Activated CD8-positive, alpha-beta memory T cell treated with anti-CD3 and anti-CD28 coated beads for 48 hours (primary cell): Measurements from ENCODE around the gene RORB.
"Not testable (repeated sequence)": the region's sequence is repeated elsewhere in the genome, so short reads cannot be mapped to it uniquely, and the experiment has no call there.

ENCODE experiments used
- DNase-seq, 3 experiments: peaks; one replicate each; pipeline ENCODE4 v3.0.0-alpha.2; 2020; ENCODE audit warnings: low read depth in 2 of 3, low spot score in 2 of 3

The RORB gene

DNA sequence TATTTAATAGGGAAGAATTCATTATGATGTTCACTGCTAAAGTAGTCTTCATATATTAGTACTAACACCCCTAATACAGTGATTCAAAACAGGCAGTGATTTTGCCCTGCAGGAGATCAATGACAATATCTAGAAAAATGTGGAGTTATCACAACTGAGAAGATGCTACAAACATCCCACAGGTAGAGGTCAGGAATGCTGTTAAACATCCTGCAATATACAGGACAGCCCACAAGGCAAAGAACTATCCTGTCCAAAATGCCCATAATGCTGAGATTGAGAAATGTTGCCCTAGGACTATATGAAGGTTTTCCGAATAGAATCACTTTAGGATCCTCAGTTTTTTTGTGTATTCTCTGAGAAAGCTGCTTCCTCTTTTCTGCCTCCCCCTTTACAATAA, 15.3 kb downstream of the RORB start:
- no peak for DNase-seq

DNA sequence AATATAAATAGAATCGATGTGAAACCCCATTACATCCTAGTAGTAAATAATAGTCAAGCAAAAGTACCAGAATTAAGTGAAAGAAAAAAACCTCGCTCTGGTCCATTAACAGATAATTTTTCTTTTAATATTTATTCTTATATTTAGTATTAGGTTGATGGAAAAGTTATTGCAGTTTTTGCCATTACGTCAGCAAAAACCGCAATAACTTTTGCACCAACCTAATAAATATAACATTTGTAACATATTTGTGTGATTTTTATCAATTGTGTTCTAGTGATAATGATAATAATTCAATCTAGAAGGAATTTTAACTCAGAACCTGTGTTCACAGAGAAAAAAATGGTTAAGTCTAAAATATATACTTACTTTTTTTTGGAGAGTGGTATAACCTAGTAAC, 16.1 kb downstream of the RORB start:
- no peak for DNase-seq

DNA sequence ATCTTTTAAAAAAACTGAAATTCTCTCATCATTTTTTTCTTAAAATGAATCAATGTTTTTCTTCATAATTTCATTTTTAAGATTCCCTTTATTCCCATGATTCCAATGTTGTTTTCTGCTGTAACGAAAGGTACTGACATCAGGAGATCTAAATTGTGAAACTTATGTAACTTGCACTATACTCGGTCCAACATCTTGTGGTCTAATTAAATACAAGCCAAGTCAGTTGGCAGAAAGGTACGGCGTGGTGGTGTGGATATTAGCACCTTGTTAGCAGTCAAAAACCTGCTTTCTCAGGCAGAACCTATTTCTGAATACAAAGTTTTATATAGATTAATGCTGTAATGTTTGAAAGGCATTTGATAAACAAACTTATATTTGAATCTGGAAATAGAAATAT, 20.1 kb downstream of the RORB start:
- DNase-seq = no peak

DNA sequence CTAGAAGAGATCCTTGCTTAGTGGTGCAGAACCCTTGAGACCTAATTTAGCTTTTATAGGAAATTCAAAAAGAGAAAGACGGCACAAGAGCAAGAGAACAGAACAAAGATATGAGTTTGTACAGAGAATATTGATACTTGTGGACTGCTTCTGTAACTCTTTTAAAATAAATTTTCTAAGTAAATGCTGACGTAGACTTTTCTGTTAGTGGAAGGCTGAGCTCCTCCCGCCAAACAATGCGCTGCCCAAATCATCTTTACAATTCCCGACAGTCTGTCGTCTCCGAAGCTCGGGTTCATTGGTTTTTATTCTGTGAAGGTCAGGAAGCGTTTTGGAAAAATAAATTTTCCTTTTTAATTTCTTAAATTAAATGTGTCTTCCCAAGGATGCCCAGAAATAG, 22.3 kb downstream of the RORB start:
- DNase-seq = no peak

DNA sequence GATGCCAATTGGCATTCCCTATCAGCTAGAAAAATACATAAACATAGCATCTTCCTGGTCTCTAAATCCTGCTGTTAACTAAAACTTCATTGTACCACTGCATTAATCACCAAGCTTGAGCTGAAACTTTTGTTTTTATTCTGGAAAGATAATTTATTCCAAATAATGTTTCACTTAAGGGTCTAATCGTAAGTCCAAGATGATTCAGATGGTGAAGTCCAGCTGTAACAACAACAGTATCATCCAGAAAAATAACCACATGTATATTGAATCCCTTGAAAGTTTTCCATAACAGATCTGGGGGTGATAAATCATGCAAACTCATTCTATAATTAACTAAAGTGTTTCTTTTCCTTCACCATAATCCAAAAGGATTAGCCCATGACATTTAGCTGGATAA, 23.9 kb downstream of the RORB start:
- DNase-seq = no peak

DNA sequence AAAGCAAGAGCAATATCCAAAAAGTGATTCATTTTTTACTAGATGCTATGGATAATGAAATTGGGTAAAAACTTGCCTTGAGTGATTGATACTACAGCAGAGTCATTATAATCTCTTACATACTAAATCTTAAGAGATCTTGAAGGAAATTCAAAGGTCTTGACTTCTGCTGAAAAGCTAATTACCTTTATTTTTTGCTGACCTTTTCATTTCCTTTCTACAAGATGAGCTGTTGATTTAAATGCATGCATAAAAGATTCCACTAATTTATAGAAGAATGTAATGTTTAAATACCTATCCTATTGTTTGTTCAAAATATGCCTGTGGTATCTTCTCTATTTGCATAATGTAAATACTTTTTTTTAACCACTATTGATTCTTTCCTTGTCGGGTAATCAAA, 27.2 kb downstream of the RORB start:
- no peak for DNase-seq

DNA sequence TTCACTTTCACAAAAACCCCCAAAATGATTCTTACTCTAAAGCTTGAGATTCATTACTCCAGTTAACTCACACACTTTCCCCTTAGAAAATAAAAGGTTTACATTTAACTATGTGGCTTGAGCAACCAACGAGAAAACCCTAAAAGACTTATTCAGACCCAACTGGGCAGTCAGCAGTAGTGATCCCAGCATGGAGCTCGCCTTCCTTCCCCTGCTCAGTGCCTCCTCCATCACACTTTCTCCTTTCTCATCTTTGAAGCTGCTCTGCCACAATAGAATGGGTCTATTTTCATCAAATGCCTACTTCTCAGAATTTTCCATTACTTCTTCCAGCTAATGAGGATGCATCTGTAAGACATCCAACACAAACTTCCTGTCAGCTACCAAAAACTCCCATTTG, 29.1 kb downstream of the RORB start:
- no peak for DNase-seq

DNA sequence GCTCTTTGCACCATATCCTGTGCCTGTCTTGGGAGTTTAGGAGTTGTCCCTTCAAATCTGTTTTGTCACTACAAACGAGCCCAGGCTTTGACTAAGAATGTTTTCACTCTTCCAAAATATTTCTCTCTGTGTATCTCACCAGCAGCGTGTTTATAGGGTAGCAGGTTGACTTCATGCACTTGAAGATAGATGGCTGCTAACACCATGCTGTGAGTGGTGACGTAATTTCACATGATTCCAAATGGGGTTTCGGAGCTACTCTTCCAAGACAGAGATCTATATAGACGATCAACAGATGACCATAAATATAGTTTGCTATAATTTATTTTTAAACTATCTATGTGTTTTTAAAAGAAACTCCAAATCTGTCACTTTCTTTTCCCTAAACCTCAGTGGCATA, 30.6 kb downstream of the RORB start:
- no peak for DNase-seq

DNA sequence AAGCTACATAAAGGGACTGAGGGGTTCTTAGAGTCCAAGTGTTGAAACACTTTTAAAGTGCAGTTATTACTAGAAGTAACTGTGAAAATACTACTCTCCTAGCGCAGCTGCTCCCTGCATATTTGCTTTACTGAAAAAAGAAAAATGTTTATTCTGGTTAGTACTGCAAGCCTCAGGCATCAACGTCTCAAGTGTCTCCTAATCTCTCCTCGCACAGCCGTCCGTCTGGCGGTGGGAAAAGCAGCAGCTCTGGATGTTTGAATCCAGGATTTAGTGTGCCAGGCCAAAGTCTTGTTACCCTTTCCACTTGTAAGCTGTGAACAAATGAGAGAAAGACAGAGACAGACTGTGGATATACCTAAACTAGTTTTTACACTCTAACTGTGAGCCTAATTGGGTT, 31.1 kb downstream of the RORB start:
- no peak for DNase-seq

DNA sequence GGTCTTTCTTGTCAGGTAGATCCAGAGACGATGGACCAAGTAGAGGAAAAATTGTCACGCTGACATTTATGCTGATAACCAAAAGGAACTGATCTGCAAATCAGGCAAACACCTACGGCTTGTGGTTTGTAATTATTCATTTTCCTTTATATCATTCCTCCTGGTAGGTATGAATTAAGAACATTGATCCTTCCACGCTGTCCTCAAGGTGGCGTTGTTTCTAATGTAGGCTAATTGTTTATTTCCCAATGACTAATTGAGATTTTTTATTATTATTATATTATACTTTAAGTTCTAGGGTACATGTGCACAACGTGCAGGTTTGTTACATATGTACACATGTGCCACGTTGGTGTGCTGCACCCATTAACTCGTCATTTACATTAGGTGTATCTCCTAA, 33.3 kb downstream of the RORB start:
- not testable (repeated sequence) for DNase-seq

DNA sequence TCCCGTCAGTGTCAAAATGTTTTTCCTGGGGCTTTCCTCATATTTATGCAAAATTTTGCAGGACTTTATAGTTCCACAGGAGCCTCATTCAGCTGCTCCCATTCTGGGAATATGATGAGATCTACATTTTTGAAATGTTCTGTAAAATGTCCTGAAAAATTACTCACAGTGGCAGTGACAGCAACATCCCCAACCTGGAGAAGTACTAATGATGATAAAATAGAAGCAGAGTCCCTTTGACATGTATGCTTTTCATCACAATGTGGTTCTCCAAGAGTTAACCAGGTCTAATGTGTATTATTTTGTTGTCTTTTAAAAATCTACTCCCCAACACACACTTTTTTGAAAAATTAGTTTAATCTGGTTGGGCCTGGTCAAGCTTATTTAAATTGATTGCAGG, 36.1 kb downstream of the RORB start:
- DNase-seq = no peak

DNA sequence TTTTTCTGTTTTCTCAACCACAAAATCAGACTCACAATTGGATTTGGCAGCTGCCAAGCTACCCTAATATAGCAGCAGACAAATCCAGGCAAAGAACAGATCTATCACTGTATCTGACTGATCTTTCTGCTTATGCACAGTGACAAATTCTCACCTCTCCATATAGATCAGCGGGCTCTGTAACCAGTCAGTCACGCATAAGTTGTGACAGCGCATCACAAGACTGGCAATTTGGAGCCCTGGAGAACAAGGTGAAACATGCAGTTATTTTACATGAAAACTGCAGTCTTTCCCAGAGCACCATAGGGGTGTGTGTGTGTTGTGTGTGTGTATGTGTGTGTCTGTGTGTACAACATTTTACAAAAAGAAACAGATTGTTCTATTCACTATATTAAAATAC, 37.7 kb downstream of the RORB start:
- DNase-seq = no peak

DNA sequence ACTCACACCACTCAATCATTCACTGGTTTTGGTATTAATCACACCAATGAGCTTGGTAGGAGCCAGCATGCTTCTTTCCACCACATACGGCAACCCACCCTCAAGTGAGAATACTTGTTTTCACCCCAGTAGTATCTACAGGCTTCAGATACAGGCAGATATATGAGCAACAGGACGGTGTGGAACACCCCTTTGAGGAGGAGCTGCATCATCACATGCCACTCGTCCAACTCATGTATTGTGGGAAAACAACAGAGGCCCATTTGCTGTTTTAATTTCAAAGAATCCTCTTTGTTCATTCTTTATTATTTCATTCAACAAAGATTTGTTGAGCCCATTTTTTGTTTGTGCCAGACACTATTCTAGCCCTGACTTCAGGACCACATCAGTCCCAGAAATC, 46.0 kb downstream of the RORB start:
- DNase-seq = no peak

DNA sequence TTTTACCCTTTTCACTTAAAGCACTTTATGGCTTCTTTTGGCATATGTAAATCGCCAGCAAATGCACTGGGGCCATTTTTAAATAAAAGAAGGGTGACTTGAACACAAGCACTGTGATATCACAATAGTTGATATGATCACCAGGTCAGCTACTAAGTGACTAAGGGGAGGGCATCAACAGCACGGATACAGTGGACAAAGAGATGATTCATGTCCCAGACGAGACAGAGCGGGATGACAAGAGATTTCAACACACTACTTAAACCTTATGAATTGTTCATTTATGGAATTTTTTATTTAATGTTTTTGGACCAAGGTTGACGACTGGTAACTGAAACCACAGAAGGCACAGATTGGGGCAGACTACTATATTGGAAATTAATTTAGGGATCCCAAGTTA, 54.1 kb downstream of the RORB start:
- DNase-seq = no peak

DNA sequence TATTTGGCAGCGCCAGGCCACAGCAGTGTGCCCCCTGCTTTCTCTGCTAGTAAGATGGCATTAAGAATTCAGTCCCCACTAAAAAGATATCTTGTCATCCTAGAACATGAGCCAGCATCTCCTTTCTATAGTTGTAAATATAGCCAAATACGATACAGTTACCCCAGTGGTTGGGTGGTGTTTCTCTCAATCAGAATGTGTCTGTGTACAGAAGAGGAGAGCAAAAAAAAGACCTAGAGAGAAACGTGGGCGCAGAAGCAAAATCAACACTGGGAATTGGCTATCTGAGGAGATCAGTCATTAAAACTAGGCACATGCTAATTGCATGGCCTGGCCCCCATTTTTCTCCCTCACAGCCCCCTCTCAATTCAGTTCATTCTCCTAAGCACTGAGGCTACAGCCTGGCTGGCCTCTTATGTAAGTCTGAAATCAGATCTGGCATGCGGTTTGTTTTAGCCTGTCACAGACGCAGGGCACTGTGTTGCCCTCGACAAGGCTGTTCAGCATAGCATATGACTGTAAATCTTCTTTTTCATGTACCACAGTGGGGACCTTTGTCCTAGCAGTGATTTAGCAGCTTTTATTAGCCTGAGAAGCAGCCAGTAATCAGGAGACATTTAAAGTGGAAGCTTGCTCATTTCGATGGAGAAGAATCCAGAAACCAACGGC, 57.8 kb downstream of the RORB start:
- no peak for DNase-seq

DNA sequence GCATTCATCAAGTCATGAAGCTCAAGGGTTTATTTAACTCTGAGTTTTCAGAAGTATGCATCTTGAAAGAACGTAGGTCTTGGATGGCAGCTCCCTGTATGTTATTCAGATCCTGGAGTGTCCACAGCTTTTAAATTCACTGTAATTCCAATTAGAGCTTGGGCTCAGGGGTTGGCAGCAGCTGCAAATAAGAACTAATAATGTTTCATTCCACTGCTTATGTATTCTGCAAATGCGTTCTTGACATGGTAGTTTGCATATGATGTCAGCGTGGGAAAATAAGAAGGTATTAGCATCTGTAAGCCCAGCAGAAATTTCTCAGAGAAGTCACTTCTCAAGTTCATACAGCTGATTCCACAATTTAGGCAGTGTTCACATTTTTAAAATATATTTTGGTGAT, 58.4 kb downstream of the RORB start:
- DNase-seq = no peak

DNA sequence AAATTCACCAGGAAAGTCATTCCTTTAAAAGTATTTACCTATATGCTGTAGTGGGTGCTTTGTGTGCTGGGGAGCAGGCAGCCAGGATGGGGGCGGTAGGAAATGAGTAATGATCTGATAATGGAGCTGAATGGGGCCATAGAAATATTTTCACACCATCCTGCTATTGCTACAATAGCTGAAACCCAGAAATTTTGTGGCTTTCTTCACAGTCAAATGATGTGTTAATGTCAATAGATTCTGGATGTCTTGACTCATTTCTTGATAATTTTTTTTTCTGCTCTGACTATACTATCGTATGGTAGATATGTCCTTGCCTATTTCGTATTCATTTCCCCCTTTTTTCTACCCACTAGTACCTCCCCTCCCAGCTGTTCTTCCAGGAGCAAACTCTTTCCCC, 59.5 kb downstream of the RORB start:
- DNase-seq = no peak

DNA sequence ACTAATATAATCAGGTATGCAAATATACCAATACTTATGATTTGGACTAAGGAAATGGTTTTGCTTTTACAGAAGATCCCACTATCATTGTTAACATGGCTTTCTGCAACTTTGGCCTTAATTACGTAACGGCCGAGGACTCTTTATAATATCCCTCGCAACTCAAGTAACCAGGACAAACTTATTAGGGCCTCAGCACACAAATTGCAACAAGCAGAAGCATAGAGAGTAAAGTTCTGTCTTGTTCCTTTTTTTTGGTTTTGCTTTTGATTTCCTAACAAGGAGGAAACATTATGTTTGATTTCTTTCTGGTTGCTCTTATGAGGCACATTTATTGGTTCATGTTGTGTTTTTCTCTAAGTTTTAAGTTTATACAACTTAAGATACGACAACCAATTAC, 60.4 kb downstream of the RORB start:
- DNase-seq = no peak

DNA sequence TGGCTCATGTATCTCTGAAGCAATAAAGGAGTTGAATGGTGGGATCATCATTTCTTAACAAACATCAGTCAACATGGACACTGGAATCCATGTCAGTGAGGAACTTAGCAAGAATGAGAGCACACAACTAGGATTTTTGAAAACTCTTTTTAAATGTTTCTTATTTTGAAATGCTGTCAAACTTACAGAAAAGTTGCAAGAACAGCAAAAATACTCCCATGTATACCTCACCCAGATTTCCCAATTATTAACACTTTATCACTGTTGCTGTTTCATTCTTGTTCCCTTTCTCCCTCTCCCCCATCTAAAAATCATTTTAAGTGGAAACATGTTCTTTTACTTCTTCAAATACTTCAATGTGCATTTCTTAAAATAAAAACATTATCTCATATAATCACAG, 65.5 kb downstream of the RORB start:
- no peak for DNase-seq

DNA sequence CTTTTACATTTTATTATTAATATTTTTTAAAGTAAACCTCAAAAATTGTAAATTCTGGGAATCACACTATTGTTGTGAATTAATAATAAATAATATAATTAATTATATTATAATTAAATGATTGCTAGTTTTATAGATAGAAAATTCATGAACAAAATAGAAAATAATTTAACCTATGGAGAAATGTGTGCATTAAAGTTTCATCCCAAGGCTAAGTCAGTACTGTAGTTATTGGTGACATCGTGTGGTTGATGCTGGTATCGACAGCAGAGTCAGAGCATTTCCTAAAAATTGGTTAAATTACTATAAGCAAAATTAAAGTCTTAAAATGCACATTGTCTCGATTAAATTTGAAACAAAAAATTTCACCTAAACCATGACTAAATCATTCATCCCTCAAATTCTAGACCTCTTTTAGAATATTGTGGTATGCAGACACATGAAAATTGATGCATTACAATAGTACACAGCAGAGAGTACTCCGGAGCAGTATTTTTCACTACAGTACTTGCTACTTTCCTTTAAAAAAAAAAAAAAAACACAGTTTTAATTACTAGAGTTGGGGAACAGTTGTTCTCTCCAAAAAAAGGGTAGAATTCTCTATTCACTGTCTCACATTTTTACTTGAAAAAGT, 73.9 kb downstream of the RORB start:
- no peak for DNase-seq

DNA sequence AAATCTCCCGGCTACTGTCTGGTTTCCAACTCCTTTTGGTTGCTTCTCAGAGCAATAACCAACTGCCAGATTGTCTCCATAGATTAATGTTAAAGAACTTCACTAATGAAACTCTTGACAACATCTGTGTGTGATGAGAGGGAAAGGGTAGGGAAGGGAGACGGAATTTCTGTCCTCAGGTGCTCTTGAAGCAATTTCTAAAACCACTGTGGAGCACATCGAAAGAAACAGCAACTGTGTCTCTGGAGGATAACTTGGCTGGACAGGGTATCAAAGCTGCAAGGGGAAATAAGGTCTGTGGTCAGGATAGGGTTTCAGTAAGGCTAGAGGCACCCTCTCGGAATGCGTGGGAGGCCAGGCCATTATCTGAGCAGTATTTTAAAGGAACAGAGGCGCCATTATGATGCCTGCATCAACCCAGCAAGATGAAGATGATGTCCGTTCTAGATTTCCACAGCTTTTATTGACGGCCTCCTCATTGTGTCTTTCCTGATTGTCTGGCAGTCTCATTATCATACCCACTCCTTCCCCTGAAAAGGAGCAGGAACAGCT, 76.6 kb downstream of the RORB start:
- DNase-seq = no peak

DNA sequence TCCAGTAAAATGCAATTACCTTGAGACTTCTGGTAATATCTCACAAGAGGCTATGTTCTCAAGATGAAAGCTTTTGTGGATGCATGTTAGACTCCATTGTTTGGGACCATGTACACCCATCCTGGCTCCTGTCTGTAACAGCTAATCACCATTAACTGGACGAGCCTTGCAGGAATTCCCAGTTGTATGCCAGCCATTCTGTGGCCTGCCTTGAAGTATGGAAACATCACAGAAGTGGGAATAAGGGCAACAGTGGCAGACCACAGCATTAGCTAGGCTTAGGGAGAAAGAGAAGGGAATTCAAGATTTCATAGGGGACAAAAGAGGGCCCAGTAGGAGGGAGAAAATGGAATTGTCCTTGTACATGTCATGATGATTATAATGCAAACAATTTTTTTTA, 79.0 kb downstream of the RORB start:
- DNase-seq = no peak

DNA sequence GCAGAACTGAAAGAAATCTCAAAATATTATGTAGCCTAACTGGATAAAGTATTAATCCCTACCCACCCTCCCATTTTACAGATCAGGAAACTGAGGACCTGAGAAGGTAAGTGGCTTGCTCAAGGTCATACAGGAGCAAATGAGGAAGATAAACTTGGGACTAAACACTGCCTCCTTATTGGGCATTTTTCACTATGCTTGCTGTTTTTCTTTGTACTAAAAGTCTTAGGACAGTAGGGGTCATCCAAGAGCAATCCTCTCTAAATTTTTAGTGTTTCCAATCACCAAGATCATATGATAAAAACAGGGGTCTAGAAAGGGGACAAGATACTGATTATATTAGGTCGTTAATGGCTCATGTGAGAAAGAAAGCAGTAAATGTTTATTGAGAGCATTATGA, 80.8 kb downstream of the RORB start:
- DNase-seq = no peak
